NT2/D1 (cell line): ENCODE data around the gene TXLNG.

ENCODE experiments used
- DNase-seq: peaks from one replicate; pipeline ENCODE4 v3.0.0-alpha.2; 2011; ENCODE audit warnings: low read depth, low spot score
- H3K27me3 ChIP-seq: 2 replicates; pipeline ENCODE4 v1.6.0; 2011; ENCODE audit warnings: mild to moderate bottlenecking; ENCODE audit not compliant: insufficient read length, insufficient read depth
- H3K36me3 ChIP-seq: 2 replicates; pipeline ENCODE4 v1.6.1; 2011; ENCODE audit warnings: mild to moderate bottlenecking, low read length, mixed read lengths; ENCODE audit not compliant: insufficient read depth, insufficient read length
- H3K4me1 ChIP-seq: 2 replicates; pipeline ENCODE4 v1.5.1; 2011; ENCODE audit not compliant: insufficient read depth, insufficient read length
- H3K4me3 ChIP-seq: 2 replicates; pipeline ENCODE4 v1.5.1; 2011; ENCODE audit warnings: low read depth; ENCODE audit not compliant: insufficient read length
- H3K9ac ChIP-seq: 2 replicates; pipeline ENCODE4 v1.6.0; 2011; ENCODE audit warnings: low read depth; ENCODE audit not compliant: insufficient read length
- H3K9me3 ChIP-seq: 2 replicates; pipeline ENCODE4 v1.5.1; 2011; ENCODE audit warnings: mild to moderate bottlenecking, low read length; ENCODE audit not compliant: insufficient read depth
- SUZ12 ChIP-seq: IDR thresholded peaks from 2 replicates; pipeline ENCODE4 v1.6.1; 2011; ENCODE audit not compliant: insufficient read length, insufficient read depth; ENCODE audit errors: extremely low read depth
- YY1 ChIP-seq: IDR thresholded peaks from 2 replicates; pipeline ENCODE4 v1.6.1; 2011; ENCODE audit not compliant: insufficient read length, insufficient read depth
- ZNF274 ChIP-seq: IDR thresholded peaks from 2 replicates; pipeline ENCODE4 v1.6.1; 2011; ENCODE audit warnings: mild to moderate bottlenecking, low read depth, low read length

TXLNG gene

DNA sequence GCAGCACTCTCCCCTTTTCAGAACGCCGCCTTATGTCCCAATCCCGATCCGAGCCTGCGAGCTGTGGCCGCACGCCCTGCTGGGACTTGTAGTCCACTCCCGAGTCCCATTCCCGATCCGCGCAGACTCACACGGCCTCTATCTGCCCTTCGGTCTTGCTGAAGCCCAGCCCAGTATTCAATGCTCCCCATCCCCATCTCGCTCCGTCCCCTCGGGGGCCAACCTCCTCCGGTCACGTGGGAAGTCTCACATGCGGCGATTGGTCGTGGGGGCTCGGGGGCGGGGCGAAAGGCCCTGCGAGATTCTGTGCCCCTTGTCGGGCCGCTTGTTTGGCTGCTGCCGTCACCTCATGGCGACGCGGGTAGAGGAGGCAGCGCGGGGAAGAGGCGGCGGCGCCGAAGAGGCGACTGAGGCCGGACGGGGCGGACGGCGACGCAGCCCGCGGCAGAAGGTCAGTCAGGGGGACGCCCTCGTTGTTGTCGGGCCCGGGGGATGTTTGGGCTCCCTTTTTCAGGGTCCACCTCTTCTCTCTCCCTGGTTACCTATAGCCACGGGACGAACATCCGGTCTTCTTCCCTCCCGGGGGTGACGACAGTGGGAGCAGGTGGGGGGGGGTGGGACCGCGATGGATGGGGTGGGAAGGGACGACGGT is at the start of gene TXLNG:
Gene TXLNG (plus strand): TSS at position 328 of the 652 bp plus-strand sequence. CDS start 22 bp downstream, at position 350.
- H3K36me3 ChIP-seq, result peaks cover 16% of the 10 kb centered on the region
- H3K4me1 ChIP-seq, result no peaks in the 10 kb centered on the region
- no peaks in the 10 kb centered on the region for H3K27me3 ChIP-seq
- DNase-seq, result peak; percentile 99
- H3K4me3 ChIP-seq, result peak within 1 kb of the TSS; percentile 76
- no peaks in the 10 kb centered on the region for H3K9me3 ChIP-seq
- H3K9ac ChIP-seq, result peak within 1 kb of the TSS; percentile 76
- TF ChIP-seq ZNF274, result no peak
- TF ChIP-seq SUZ12, result no peak
- TF ChIP-seq YY1, result no peak

DNA sequence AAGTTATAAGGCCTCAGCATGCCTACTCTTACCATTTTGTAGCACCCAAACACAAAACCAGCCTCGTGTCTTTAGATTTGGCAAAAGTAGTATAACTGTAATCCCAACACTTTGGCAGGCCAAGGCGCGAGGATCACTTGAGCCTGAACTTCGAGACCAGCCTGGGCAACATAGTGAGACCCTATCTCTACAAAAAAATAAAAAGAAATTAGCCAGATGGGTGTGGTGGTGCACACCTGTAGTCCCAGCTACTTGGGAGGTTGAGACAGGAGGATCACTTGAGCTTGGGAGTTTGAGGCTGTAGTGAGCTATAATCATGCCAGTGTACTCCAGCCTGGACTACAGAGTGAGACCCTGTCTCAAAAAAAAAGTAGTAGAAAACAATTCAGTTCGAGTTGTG is 49.2 kb upstream of the TXLNG start:
- DNase-seq, result no peak
- H3K9me3 ChIP-seq, result no peaks in the 10 kb centered on the region
- H3K36me3 ChIP-seq, result peaks cover 66% of the 10 kb centered on the region
- no peak overlapping the region for H3K4me3 ChIP-seq
- H3K27me3 ChIP-seq, result no peaks in the 10 kb centered on the region
- no peak overlapping the region for H3K9ac ChIP-seq
- no peaks in the 10 kb centered on the region for H3K4me1 ChIP-seq
- no peak for TF ChIP-seq YY1
- TF ChIP-seq SUZ12, result no peak
- no peak for TF ChIP-seq ZNF274

DNA sequence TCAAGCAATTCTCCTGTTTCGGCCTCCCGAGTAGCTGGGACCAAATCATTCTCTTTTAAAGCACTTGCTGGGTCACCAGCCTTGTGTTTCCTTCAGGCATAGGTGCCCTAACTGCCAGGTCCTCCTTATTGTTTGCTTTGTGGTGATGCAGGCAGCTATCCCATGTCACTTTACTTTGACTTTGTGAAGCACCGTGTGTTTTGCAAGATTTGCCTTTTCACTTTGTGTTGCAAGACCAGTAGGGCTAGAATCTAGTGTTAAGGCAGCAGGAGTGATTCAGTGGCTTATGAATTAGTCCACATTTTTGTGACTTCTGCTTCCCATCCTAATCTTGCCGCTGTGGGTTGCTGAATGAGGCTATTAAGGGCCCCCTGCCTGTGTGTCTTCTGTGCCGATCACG is 46.7 kb upstream of the TXLNG start:
- DNase-seq, result no peak
- TF ChIP-seq ZNF274, result no peak
- Histone ChIP-seq H3K9ac (no peak overlapping the region), H3K36me3 (peaks cover 74% of the 10 kb centered on the region), H3K27me3 (no peaks in the 10 kb centered on the region), H3K4me3 (no peak overlapping the region), H3K9me3 (no peaks in the 10 kb centered on the region), H3K4me1 (no peaks in the 10 kb centered on the region)

DNA sequence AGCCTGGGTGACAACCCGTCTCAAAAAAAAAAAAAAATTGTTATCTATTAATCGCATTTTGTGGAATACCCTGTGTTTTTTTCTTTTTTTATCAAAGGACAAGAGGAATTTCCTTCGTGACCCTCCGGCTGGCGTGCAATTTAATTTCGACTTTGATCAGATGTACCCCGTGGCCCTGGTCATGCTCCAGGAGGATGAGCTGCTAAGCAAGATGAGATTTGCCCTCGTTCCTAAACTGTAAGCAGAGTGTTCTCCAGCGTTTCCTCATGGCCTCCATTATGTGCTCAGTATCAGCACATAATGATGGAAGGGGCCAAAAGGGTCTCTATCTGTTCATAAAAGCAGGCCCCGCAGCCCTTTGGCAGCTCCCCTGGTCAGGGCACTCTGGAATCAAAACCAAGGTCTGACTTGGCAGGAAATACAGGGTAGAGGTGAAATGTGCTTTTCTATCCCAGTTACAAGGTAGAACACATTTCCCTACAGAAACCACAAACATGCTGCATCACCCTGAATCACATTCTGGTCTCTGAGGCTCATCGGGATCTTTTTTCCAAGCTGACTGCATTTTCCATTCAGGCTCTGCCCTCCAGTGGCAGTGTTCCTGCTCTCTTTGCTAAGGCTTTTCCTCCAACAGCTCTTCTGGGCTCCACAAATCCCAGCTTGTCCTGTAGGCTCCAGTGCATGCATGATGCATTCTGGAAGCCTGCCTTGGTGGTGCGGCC is 42.5 kb upstream of the TXLNG start:
- Histone ChIP-seq H3K4me1 (peaks cover 3% of the 10 kb centered on the region), H3K27me3 (no peaks in the 10 kb centered on the region), H3K9ac (no peak overlapping the region), H3K36me3 (peaks cover 68% of the 10 kb centered on the region), H3K9me3 (no peaks in the 10 kb centered on the region), H3K4me3 (no peak overlapping the region)
- no peak for DNase-seq
- TF ChIP-seq YY1 (no peak), ZNF274 (no peak), SUZ12 (no peak)

DNA sequence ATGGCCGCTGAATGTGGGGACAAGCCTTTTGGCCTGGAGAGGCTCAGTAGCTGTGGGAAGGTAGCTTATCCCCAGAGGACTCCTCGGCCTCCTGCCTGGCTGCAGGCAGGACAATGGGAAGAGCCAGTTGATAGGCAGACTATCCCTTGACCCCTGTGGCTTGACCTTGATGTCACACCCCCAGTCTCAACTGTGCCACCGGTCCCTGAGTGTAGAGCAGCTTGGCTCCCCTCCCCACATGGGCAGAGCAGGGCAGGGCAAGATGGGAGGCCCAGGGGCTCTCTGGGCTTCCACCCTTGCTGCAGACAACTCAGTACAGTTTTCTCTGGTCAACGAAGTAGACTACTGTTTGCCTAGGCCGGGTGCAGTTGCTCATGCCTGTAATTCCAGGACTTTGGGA is 41.2 kb upstream of the TXLNG start:
- H3K4me3 ChIP-seq, result no peak overlapping the region
- H3K27me3 ChIP-seq, result no peaks in the 10 kb centered on the region
- no peak for TF ChIP-seq SUZ12
- no peak for TF ChIP-seq ZNF274
- TF ChIP-seq YY1, result no peak
- H3K36me3 ChIP-seq, result peaks cover 72% of the 10 kb centered on the region
- H3K4me1 ChIP-seq, result peaks cover 3% of the 10 kb centered on the region
- DNase-seq, result no peak
- H3K9me3 ChIP-seq, result no peaks in the 10 kb centered on the region
- no peak overlapping the region for H3K9ac ChIP-seq

DNA sequence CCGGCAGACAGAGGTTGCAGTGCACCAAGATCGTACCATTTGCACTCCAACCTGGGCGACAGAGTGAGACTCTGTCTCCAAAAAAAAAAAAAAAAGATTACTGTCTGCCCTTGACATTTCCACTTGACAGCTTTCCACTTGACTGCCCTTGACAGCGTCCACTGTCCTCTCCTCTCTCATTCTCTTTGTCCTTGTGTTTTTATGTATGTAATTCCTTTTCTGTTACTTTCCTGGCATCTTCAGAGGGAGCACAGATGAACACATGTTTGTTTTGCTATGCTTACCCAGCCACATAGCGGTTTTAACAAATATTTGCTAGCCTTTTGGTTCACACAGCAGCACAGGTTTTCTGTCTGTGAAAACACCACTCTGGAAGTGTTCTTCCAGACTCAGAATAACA is 40.6 kb upstream of the TXLNG start:
- TF ChIP-seq YY1, result no peak
- no peak for TF ChIP-seq ZNF274
- TF ChIP-seq SUZ12, result no peak
- no peak overlapping the region for H3K9ac ChIP-seq
- H3K9me3 ChIP-seq, result no peaks in the 10 kb centered on the region
- no peak overlapping the region for H3K4me3 ChIP-seq
- peaks cover 3% of the 10 kb centered on the region for H3K4me1 ChIP-seq
- DNase-seq, result no peak
- H3K36me3 ChIP-seq, result peaks cover 73% of the 10 kb centered on the region
- no peaks in the 10 kb centered on the region for H3K27me3 ChIP-seq

DNA sequence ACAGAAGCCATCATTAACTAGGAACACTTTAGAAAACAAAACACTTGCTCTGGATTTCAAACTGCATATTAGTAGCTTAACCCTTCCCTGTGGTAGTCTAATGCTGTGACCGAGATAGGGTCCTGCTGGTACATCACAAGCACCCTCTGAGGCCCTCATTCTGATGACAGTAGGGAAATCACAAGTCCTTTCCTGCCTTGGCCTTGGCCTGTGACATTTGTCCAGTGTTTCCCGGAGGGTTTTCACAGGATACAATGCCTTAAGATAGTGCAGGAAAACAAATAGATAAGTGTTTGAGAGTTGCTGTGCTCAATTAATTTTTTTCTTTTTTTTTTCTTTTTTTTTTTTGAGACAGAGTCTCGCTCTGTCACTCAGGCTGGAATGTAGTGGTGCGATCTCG is 37.8 kb upstream of the TXLNG start:
- Histone ChIP-seq H3K4me3 (no peak overlapping the region), H3K9me3 (no peaks in the 10 kb centered on the region), H3K4me1 (peaks cover 3% of the 10 kb centered on the region), H3K27me3 (no peaks in the 10 kb centered on the region), H3K9ac (no peak overlapping the region), H3K36me3 (peaks cover 70% of the 10 kb centered on the region)
- TF ChIP-seq SUZ12 (no peak), ZNF274 (no peak), YY1 (no peak)
- no peak for DNase-seq
